ENCODE results near the gene ZBED6.
"Not testable (repeated sequence)": the region's sequence is repeated elsewhere in the genome, so short reads cannot be mapped to it uniquely, and the experiment has no call there.

DNA sequence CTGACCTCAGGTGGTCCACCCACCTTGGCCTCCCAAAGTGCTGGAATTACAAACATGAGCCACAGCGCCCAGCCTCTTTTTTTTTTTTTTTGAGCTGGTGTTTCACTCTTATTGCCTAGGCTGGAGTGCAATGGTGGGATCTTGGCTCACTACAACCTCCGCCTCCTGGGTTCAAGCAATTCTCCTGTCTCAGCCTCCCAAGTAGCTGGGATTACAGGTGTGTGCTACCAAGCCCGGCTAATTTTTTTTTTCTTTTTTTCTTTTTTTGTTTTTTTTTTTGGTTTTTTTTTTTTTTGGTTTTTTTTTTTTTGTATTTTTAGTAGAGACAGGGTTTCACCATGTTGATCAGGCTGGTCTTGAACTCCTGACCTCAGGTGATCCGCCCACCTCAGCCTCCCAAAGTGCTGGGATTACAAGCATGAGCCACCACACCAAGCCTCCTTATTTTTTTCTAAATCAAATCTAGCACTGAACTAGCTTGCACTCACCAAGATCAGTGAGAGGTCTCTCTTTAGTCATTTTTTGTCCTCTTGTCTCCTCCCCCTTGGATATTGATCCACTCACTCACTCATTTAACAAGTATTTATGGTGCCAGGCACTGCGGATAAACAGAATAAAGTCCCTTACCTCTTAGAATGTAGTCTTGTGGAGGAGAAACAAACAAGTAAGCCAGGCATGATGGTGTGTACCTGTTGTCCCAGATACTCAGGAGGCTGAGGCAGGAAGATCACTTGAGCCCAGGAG, 43.6 kb upstream of the ZBED6 start:
- TF ChIP-seq, protein P1, sequence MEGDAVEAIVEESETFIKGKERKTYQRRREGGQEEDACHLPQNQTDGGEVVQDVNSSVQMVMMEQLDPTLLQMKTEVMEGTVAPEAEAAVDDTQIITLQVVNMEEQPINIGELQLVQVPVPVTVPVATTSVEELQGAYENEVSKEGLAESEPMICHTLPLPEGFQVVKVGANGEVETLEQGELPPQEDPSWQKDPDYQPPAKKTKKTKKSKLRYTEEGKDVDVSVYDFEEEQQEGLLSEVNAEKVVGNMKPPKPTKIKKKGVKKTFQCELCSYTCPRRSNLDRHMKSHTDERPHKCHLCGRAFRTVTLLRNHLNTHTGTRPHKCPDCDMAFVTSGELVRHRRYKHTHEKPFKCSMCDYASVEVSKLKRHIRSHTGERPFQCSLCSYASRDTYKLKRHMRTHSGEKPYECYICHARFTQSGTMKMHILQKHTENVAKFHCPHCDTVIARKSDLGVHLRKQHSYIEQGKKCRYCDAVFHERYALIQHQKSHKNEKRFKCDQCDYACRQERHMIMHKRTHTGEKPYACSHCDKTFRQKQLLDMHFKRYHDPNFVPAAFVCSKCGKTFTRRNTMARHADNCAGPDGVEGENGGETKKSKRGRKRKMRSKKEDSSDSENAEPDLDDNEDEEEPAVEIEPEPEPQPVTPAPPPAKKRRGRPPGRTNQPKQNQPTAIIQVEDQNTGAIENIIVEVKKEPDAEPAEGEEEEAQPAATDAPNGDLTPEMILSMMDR (IDR thresholded peaks at IDR 0.05; ENCODE audit: poor library complexity, severe bottlenecking): not testable (repeated sequence)
- TF ChIP-seq EZH2 (IDR thresholded peaks at IDR 0.05; ENCODE audit: borderline replicate concordance, insufficient read depth, low read length, poor library complexity, severe bottlenecking); POLR2AphosphoS5 (IDR thresholded peaks at IDR 0.05); EP300 (conservative IDR thresholded peaks at IDR 0.05; ENCODE audit: poor library complexity, severe bottlenecking): not testable (repeated sequence)
